GM19467 (cell line): ENCODE measurements around the gene ARL3.
A peak's percentile ranks its signal among the peaks of the same experiment; 100 is the strongest.

ENCODE experiments used
- ATAC-seq: cut with Tn5 transposase; IDR thresholded peaks from one replicate; pipeline ENCODE4 v1.9.1; 2021; ENCODE audit warnings: mild to moderate bottlenecking, moderate library complexity; ENCODE audit not compliant: unreplicated experiment

The ARL3 gene

DNA sequence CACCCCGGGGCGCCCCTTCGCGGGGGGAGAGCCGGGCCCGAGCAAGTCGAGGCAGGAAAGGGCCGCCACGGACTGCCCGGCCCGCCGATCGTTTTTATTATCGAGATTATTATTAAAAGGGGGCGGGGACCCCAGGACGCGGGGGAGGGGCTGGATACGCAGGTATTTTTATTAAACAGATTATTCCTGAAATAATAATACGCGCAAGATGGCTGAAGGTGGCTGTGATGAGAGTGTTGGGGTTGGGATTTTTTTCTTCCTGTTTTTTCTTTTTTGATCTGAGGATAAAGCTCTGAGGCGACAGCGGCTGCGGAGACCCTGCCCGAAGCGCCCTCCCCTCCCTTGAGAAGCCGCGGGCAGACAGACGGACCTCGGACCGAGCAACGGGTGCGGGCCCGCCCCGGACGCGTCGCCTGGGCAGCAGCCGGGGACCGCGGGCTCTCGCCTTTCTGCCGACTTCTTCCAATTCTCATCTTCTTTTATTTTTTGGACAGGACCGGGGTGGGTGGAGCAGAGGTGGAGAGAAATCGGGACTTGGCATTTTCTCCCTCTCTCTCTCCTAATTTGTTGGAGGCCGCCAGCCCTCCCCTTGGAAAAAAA, 71.4 kb downstream of the ARL3 start:
- ATAC-seq, result no peak

DNA sequence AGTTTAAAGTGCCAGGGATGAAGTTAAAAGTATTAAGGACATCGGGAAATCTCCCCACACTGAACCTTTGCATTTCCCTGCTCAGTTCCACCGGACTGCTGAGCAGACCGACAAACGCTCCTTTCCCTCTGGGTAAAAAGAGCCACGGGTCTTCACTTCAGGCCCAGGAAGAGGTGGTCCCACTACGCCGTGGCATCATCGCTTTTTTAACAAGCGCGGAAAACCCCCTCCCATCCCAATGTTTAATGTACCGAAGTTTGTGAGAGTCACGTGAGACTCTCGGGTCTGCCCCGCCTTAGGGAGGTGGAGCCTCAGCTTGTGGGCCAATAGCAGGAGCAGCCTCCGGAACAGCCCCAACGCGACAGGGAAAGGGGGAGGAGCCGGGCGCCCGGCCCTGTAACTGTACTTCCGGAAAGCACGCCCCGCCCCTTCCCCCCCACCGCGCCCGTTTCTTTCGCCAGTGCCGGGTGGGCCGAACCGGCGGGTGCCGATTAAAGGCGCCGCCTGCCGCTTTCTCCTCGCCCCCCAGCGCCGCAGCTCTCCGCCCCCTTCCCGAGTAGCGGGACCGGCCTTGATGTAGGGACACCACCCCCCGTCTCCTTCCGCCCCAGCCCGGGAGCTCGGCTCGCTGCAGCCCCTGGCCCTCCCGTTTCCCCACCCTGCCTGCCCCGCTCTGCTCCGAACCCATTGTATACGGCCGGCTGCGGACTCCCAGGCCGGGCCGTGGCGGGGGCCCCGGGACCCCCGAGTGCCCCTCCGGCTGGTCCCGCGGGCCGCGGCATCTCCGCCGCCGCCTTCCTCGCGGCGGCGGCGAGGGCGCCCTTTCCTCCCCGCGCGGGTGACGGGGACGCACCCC, 72.1 kb downstream of the ARL3 start:
- ATAC-seq, result peak; percentile 42

GRCh38 chr10:102641402-102641801, 72.8 kb downstream of the ARL3 start:
- ATAC-seq, result no peak

- ATAC-seq, result no peak
Measured at GRCh38 chr10:102639537-102639936, 74.7 kb downstream of the ARL3 start.

GRCh38 chr10:102635377-102635776, 78.8 kb downstream of the ARL3 start:
- ATAC-seq, result no peak

GRCh38 chr10:102634686-102635085, 79.5 kb downstream of the ARL3 start:
- ATAC-seq, result no peak

GRCh38 chr10:102633848-102634247, 80.3 kb downstream of the ARL3 start:
- no peak for ATAC-seq

DNA sequence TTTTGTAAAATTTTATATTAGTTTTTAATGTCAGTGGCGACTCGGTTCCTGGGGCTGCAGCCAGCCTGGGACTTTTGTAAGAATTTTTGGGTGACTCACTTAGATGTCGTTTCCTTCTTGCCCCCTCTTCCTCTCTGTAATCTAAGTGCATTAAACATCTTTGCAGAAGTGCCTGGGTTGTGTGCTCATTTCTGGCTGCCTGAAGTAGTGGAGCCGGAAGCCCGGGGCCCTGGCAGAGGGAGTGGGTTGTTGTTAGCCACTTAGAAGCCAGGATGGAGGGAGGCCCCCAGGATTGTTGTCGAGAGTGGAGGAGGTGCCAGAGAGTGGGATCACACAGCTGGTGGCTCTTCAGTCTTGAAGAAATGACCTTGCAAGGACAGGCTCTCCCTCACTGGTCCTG, 80.9 kb downstream of the ARL3 start:
- no peak for ATAC-seq

DNA sequence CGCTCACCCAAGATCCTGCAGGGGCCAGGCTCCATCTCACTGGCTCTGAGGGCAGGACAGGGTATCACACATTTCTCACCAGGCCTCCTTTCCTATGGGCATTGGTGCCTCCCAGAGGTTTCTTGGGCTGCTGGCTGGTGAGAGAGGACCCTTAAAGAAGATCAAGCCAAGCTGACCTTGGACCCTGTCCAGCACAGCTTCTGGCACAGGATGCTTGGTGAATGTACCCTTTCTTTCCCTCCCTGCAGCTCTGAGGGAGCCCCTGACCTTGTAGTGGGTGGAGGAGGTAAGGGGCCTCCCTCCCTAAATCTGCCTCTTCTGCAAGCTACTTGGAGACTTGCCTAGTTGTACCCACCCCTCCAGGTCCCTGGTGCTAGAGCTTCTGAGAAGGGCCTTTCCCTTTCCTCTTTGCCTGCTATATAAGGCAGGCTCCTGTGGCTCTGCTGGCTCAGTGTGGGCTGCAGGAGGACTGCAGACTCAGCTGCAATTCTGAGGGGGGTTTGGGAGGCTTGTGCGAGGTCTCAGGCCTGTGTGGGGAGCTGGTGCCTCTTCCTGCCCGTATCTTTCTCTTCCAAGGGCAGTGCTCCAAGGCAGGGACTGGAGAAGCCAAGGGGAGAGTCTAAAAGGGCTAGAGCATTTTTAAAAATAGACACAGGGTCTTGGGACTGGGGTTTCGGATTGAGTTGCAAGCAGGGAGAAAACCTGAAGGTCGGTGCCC, 81.6 kb downstream of the ARL3 start:
- no peak for ATAC-seq

GRCh38 chr10:102631525-102632393, 82.4 kb downstream of the ARL3 start:
- no peak for ATAC-seq

DNA sequence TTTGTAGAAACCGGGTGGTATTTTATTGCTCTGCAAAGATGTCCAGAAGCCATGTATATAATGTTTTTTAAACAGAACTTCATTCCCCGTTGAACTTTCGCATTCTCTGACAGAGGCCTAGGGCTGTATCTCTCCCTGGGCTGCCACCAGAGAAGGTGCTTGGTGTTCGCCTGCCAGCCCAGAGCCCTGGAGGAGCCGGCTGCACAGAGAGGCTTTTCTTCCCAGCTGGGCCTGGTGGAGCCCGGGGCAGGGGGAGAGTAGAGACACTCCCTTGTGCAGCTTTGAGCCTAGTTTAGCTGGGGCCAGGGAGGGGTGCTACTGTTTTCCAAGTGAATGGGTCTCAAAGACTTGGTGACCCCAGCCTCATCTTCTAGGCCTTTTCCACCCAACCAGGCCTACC, 83.5 kb downstream of the ARL3 start:
- ATAC-seq, result no peak

DNA sequence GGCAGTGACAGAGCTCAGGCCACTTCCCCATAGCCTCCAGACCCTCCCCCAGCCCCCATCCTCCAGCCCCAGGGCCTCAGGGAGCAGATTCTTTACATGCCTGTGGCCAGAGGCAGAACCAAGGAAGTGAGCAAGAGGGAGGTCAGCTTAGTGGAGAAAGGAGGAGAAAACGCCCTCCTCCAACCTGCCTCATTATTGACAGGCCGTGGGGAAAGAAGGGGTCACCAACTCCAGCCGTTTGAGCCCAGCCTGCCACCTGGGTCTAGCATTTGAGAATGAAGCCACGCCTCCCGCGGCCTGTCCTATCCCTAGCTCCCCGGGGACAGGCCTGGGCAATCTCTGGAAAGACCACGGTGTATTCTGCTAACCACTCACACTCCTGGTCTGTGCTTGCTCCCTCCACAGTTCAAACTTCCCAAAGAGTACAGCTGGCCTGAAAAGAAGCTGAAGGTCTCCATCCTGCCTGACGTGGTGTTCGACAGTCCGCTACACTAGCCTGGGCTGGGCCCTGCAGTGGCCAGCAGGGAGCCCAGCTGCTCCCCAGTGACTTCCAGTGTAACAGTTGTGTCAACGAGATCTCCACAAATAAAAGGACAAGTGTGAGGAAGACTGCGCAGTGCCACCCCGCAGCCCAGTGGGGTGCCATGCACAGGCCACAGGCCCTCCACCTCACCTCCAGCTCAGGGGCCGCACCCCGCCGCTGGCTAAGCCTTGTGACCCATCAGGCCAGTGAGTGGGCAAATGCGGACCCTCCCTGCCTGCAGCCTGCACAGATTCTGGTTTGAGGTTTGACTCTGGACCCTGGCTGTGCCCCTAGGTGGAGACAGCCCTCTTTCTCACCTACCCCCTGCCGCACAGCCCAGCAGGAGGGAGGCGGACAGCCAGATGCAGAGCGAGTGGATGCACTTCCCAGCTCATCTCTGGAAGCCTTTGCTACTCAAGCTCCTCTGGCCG, 84.3 kb downstream of the ARL3 start:
- no peak for ATAC-seq

DNA sequence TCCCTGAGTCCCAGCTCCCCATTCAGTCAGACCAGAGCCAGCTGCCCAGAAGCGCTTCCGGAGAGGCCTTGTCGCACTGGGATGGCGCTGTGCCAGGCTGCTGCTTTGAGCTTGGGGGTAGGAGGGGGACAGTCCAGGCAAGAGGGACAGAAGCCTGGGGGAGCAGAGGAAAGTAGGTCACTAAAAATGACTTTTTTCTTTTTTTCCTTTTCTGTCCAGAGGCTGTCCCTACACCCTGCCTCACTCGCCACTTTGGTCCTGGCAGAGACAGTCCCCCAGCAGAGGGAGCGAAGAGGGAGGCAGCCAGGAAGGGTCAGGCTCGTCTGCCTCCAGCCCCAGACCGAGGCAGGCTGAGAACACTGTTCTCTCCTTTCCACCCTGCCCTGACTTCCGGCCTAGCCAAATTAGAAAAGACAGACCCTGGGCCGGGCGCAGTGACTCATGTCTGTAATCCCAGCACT, 85.7 kb downstream of the ARL3 start:
- ATAC-seq, result no peak

DNA sequence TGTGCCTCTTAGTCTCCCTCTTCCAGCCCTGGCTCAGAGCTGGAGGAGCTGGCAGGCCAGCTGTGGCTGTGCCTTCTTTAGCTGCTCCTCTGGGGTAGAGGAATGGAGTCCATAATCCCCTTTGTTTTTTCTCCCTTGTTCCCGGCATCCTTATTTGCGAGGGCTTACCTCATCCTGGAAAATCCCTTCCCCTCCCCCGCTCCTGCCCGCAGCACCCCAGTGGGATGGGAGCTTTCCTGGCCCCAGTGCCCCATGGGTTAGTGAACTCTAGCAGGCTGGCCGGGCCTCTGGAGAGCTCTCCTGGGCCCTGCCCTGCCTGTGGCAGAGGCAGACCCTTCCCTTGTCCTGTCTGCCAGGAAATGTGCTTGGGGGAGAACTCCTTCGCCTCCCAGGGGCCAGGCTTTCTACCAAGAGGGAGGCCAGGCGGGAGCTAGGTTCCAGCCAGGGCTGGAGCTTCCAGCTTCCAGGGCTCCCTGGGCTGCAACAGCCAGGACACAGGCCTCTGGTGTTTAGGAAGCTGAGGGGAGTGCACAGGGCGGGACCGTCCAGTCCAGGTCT, 86.4 kb downstream of the ARL3 start:
- no peak for ATAC-seq

DNA sequence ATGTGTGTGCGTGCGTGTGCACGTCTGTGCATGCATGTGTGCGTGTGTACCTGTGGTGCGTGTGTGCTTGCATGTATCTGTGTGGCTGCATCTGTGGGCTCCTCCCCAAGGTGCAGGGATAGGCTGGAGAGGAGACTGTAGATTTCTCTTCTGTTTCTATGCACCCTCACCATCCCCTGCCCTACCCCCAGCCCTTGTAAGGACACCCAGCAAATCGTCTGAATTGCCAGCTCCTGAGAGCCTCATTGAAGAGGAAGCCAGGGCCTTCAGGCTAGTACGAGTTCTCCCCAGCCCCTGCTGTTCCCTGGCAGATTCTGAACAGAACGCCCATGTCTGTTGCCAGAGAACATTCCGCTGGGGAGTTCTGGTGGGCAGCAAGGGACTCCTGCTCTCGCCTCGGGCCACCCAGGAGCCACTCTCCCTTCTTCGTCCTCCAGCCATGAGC, 86.9 kb downstream of the ARL3 start:
- ATAC-seq, result no peak

DNA sequence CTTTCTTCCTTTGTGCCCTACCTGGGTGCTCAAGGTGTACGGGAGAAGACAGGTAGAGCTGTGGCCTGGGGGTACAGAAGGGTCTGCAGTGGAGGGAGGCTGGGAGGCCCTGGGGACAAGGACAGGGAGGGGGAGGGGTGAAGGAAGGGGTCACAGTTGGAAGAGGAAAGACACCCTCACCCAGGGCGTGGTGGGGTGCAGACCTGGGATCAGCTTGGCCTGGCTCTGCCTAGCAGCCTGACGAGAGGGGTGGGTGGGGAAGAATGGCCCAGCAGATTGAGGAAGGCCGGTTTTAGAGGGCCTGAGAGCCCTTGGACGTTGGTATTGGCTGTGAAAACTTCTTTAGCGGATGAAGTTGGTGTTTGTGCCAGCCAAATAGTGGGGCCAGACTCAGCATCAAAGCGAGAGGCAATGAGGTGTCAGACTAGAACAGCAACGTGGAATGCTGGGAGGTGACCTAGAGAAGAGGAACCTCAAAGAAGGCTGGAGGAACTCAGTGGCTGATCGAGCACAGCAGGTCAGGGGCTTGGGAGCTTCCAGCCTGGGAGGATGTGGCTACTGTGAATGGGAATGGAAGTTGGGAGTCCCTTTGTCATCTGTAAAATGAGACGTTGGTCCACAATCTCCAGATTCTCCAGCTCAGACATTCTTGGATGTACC, 88.0 kb downstream of the ARL3 start:
- no peak for ATAC-seq

- no peak for ATAC-seq
Measured at GRCh38 chr10:102624751-102625645, 89.2 kb downstream of the ARL3 start.

DNA sequence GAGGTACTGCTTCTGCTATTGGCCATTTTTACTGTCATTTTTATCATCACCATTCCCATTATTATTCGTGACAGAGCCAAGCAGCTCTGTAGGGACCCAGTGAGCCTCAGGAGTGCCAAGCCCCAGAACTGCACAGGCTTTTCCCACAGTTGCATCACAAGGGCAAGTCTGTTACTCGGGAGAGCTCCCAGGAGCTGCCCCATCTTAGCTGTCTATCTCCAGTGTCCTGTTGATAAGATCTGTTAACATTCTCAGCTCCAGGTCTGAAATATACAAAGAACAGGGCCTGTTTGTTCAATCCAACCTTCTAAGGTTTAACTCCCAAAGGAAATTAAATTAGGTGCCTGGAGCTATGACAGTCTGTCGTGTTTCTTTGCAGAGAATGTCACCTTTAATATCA, 90.1 kb downstream of the ARL3 start:
- ATAC-seq, result no peak
